IPS-18c (cell line): Measurements from ENCODE around the gene FKBP9.
"Not testable (repeated sequence)": the region's sequence is repeated elsewhere in the genome, so short reads cannot be mapped to it uniquely, and the experiment has no call there.

Experiments used
- H3K4me3 ChIP-seq: 2 replicates; pipeline ENCODE4 v1.7.0; 2013; ENCODE audit warnings: low read depth, mild to moderate bottlenecking, low read length, moderate library complexity; ENCODE audit not compliant: insufficient read depth
- H3K9me3 ChIP-seq: one replicate; pipeline ENCODE4 v1.6.1; 2013; ENCODE audit warnings: mild to moderate bottlenecking, low read length, moderate library complexity; ENCODE audit not compliant: control insufficient read depth, insufficient read depth

FKBP9 gene, protein sequence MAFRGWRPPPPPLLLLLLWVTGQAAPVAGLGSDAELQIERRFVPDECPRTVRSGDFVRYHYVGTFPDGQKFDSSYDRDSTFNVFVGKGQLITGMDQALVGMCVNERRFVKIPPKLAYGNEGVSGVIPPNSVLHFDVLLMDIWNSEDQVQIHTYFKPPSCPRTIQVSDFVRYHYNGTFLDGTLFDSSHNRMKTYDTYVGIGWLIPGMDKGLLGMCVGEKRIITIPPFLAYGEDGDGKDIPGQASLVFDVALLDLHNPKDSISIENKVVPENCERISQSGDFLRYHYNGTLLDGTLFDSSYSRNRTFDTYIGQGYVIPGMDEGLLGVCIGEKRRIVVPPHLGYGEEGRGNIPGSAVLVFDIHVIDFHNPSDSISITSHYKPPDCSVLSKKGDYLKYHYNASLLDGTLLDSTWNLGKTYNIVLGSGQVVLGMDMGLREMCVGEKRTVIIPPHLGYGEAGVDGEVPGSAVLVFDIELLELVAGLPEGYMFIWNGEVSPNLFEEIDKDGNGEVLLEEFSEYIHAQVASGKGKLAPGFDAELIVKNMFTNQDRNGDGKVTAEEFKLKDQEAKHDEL

DNA sequence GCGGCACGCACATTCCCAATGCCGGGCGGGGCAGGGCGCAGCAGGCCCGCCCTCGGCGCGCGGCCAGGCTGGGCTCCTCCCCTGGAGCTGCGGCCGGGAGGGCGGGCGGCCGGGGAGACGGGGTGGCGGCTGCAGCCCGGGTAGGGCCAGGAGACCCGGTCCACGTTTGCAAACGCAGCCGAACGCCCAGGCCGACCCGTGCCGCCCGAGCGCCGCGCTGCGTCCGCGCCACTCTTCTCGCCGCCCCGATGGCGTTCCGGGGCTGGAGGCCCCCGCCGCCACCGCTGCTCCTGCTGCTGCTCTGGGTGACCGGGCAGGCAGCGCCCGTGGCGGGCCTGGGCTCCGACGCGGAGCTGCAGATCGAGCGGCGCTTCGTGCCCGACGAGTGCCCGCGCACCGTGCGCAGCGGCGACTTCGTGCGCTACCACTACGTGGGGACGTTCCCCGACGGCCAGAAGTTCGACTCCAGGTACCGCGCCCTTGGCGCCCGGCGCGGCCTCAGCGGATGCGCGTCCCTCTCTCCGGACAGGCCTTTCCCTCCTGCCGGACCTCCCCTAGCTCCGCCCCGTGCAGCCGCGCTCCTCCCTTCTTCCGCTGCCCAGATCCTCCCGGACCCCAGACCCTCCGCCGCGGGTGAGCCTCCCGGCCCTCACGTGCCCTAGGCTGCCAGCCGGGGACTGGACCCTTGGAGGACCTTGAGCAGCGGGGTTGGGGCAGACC is at the start of gene FKBP9:
FKBP9 (plus strand) TSS at position 115 of the 720 bp plus-strand sequence; CDS start at position 249, 134 bp downstream.
- Histone ChIP-seq H3K4me3 (peak within 1 kb of the TSS; percentile 78), H3K9me3 (no peaks in the 10 kb centered on the region)

DNA sequence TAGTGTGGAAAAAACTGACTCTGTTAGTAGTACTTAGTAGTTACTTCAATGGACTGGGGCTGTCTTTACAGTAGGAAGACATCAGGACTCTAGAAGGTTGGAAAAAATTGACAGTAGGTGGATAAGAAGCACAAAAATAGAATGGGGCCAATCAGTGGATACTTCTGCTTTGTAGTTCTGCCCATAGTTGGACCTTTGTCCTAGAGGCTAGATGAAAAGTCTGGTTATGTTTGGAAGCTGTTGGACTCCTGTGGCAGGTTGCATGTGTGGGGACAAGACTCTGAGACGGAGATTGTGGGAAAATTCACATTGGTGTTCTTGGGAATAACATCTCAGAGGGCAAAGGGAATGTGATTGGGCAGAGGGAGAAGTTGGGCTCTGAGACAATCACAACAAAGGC is 47.0 kb upstream of the FKBP9 start:
- no peaks in the 10 kb centered on the region for H3K9me3 ChIP-seq

GRCh38 chr7:32914184-32914583 is 43.1 kb upstream of the FKBP9 start:
- H3K4me3 ChIP-seq: no peak overlapping the region
- no peaks in the 10 kb centered on the region for H3K9me3 ChIP-seq

More for the DNA sequence above, 47.0 kb upstream of the FKBP9 start:
- H3K4me3 ChIP-seq: no peak overlapping the region

DNA sequence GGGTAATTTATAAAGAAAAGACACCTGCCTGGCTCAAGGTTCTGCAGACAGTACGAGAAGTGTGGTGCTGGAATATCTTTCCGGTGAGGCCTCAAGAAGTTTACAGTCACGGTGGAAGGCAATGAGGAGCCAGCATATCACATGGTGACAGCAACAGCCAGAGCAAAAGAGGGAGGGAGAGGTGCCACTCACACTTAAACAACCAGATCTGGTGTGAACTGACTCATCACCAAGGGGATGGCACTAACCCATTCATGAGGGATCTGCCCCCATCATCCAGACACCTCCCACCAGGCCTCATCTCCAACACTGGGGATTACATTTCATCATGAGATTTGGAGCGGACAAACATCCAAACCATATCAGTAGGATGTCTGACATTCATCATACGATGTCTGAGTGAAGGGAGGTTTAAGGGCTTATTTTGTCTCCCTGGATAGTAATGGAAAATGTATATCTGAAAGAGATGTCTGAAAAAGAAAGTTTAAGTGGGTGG is 42.2 kb upstream of the FKBP9 start:
- Histone ChIP-seq H3K4me3 (no peak overlapping the region), H3K9me3 (no peaks in the 10 kb centered on the region)

- Histone ChIP-seq H3K9me3 (no peaks in the 10 kb centered on the region), H3K4me3 (no peak overlapping the region)
Measured at GRCh38 chr7:32916006-32916405, 41.2 kb upstream of the FKBP9 start.

- not testable (repeated sequence) for H3K9me3 ChIP-seq, H3K4me3 ChIP-seq
Measured at GRCh38 chr7:32916994-32917393, 40.2 kb upstream of the FKBP9 start.

GRCh38 chr7:32921896-32922295 is 35.3 kb upstream of the FKBP9 start:
- Histone ChIP-seq H3K4me3 (no peak overlapping the region), H3K9me3 (no peaks in the 10 kb centered on the region)

GRCh38 chr7:32928785-32929298 is 28.4 kb upstream of the FKBP9 start:
- no peaks in the 10 kb centered on the region for H3K9me3 ChIP-seq
- H3K4me3 ChIP-seq: no peak overlapping the region

DNA sequence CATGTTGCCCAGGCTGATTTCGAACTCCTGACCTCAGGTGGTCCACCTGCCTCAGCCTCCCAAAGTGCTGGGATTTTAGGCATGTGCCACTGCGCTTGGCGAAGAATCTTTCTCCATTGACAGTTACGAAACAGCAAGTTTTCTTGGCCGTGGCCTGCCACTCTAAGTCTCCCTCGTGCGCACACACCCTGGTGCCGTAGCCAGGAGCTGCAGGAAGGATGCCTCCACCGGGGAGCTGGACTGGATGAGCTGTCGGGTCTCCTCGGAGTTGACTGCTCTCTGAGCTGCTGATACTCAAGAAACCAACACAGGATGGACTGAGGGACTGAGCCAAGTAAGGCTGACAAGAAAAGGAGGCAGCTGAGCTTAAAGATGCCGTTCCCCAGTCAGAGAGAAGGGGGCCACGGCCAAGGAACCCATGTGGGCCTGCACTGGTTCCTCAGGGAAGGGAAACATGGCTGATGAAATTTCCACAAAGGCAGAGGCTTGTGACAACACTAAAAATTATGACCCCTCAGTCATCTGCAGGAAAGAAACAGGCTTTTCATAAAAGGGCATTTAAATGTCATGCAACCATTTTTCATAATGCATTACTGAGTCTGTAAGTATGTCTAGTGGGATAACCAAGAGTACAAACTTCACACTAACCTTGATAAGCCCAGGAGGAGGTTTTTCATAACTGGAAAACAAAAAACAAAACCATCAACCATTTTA is 27.7 kb upstream of the FKBP9 start:
- H3K9me3 ChIP-seq: no peaks in the 10 kb centered on the region
- H3K4me3 ChIP-seq: no peak overlapping the region

DNA sequence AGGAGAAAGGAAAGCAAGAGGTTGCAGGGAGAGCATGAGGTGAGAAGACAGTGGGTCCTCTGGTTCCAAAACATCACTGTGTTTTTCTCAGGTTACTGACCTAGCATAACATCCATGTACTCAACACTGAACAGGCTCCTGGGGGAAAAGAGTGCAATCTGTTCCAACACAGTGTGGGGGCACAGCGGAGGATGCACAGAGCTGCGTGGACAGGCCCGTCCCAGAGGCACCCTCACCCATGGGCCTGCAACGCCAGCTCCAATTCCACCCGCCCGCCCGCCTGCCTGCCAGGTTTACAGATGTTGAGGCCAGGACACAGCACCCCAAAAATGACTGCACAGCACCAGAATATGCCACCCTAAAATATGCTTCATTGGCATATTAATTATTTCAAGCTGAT is 26.9 kb upstream of the FKBP9 start:
- Histone ChIP-seq H3K9me3 (no peaks in the 10 kb centered on the region), H3K4me3 (no peak overlapping the region)

DNA sequence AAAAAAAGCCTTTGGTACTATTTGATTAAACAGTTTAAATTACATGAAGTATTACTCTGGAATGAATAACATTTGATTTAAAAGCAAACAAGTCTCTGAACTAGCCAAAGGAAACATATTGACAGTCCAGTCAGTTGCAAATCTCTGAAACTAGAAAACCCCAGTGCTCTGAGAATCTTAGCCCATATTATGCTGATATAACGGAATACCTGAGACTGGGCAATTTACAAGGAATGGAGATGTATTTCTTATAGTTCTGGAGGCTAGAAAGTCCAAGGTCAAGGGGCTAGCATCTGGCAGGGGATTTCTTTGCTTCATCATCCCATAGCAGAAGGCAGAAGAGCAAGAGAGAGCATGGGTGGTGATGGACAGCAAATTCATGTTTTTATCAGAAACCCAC is 21.7 kb upstream of the FKBP9 start:
- H3K9me3 ChIP-seq: no peaks in the 10 kb centered on the region
- H3K4me3 ChIP-seq: no peak overlapping the region

DNA sequence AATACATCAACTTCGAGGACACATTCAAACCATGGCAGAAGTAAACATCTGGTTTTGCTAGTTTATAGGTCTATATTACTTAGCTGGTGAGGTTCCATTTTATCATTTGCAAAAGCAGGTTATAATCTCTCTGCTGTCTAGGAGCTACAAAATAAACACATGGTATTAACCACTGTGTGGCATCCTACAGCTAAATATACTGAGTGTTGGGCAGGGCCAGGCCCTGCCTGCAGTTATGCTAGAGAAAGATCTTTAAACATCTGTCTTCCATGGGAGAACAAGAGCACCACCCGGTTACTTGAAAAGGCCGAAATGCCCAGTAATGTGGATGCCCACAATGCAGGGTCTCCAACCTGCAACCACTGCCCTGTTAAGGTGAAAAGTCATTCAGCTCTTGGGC is 20.6 kb upstream of the FKBP9 start:
- H3K4me3 ChIP-seq: no peak overlapping the region
- no peaks in the 10 kb centered on the region for H3K9me3 ChIP-seq

DNA sequence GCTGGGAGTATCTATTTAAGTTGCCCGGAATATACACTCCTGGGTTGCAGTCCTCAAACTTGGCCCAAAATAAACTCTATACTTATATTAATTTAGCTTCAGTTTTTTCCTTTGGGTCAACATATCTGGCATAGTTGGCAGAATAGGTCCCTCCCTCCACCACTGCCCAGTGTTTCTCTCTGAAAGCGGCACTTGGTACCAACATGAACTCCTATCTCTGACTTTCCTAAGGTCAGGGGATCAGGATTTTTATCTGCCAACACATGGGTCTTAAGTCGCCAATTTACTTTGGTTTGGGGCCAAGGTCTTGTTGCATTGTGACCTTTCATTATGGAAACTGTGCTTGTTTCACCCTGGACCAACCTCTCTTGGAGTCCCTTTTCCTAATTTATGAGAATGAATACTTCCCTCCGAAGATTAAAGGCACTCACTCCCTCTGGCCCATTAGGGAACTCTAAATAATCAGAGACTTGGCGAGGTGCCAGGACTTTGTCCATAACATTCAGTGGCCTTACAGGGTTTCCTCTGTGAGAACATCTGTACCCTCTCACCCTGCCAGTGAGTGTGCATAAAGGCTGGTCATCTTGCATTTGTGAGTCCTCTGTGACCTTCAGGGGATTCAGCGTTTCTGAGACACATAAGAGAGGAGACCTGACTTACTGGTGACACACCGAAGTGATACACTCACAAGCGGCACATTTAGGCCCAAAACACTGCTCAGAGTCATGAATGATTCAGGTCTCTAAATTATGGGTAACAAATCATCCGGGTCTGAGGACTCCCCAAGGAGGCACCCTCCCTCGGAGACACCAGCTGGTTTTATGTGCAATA is 19.7 kb upstream of the FKBP9 start:
- Histone ChIP-seq H3K4me3 (no peak overlapping the region), H3K9me3 (no peaks in the 10 kb centered on the region)

DNA sequence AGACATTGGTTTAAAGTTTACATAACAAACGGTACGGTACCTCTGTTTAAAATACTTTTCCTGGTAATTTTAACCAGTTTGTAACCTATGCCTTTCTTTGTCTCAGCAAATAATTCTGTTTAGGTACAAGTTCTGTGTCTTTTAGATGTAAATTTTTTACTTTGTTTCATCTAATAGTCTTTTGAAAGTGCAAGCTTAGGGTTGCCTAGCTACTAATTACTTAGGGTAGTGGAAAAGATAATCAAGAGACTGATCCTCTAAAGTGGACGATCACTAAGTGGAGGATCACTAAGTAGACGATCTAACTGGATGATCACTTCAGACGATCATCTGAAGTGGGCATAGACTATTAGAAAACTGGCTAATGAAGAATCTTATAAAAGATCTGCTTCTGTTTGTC is 16.1 kb upstream of the FKBP9 start:
- H3K4me3 ChIP-seq: no peak overlapping the region
- peaks cover 3% of the 10 kb centered on the region for H3K9me3 ChIP-seq

DNA sequence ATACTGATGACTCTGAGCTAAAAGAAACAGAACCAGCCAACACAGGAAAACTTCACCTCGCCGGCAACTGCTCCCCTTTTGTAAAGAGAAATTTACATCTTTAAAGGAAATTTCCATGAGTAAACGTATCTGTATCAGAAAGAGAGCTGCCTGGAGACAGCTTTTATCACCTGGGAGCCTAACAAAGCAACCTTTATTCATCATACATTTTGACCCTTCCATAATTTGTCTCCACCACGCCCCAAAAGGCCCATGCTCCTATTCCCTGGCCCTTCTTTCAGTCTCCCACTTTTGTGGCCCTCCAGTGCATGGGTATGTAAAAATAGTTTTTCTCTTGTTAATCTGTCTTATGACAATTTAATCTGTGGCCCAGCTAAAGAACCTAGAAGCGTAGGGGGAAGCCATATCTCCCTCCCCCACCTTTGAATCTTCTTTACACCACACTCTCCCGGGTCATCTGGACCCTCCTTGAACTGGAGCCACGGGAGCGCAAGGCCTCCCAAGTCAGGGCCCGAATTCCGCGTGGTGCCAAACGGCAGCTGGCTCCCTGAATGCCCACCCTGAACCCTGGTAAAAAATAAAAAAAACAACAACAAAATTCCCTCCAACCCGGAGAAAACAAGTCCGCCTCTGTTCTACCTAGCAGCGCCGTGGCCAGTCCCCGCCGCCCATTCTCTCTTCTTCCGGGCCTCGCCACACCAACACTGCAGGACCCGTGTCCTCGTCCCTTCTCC is 15.4 kb upstream of the FKBP9 start:
- peaks cover 3% of the 10 kb centered on the region for H3K9me3 ChIP-seq
- H3K4me3 ChIP-seq: peak overlapping the region; percentile 53; the same call in 1 of the 2 replicates
